ENCODE data around the gene TMEM271.
A peak's percentile ranks its signal among the peaks of the same experiment; 100 is the strongest.
"Not testable (repeated sequence)": the region's sequence is repeated elsewhere in the genome, so short reads cannot be mapped to it uniquely, and the experiment has no call there.

The TMEM271 gene

GRCh38 chr4:610411-611261, 34.5 kb upstream of the TMEM271 start:
- no peak for DNase-seq (ENCODE audit: low read depth)

- no peak for DNase-seq (ENCODE audit: low read depth)
Observed at GRCh38 chr4:609400-610050, 33.4 kb upstream of the TMEM271 start.

GRCh38 chr4:608236-608635, 32.1 kb upstream of the TMEM271 start:
- DNase-seq (ENCODE audit: low read depth) = no peak

GRCh38 chr4:605702-606425, 29.8 kb upstream of the TMEM271 start:
- DNase-seq (ENCODE audit: low read depth) = no peak

- DNase-seq (ENCODE audit: low read depth) = no peak
Observed at GRCh38 chr4:604131-604530, 28.0 kb upstream of the TMEM271 start.

- peak; percentile 9 for DNase-seq (ENCODE audit: low read depth)
Observed at GRCh38 chr4:602559-602942, 26.5 kb upstream of the TMEM271 start.

GRCh38 chr4:601612-602558, 25.8 kb upstream of the TMEM271 start:
- no peak for DNase-seq (ENCODE audit: low read depth)

- DNase-seq (ENCODE audit: low read depth) = no peak
Observed at GRCh38 chr4:600850-601515, 24.9 kb upstream of the TMEM271 start.

GRCh38 chr4:600166-600565, 24.1 kb upstream of the TMEM271 start:
- DNase-seq (ENCODE audit: low read depth) = no peak

GRCh38 chr4:598925-599324, 22.8 kb upstream of the TMEM271 start:
- no peak for DNase-seq (ENCODE audit: low read depth)

- no peak for DNase-seq (ENCODE audit: low read depth)
Observed at GRCh38 chr4:592825-593520, 16.9 kb upstream of the TMEM271 start.

GRCh38 chr4:592178-592577, 16.1 kb upstream of the TMEM271 start:
- DNase-seq (ENCODE audit: low read depth) = not testable (repeated sequence)

- DNase-seq (ENCODE audit: low read depth) = no peak
Observed at GRCh38 chr4:590313-590841, 14.3 kb upstream of the TMEM271 start.

GRCh38 chr4:589219-589963, 13.3 kb upstream of the TMEM271 start:
- DNase-seq (ENCODE audit: low read depth) = no peak

- no peak for DNase-seq (ENCODE audit: low read depth)
Observed at GRCh38 chr4:588351-588849, 12.3 kb upstream of the TMEM271 start.

GRCh38 chr4:587671-588350, 11.7 kb upstream of the TMEM271 start:
- DNase-seq (ENCODE audit: low read depth) = no peak

- no peak for DNase-seq (ENCODE audit: low read depth)
Observed at GRCh38 chr4:583820-584219, 7.7 kb upstream of the TMEM271 start.

GRCh38 chr4:581753-582361, 5.8 kb upstream of the TMEM271 start:
- DNase-seq (ENCODE audit: low read depth) = no peak
